GM21526 (cell line): ENCODE measurements around the gene CYP24A1.

Experiments used
- ATAC-seq: cut with Tn5 transposase; IDR thresholded peaks from one replicate; pipeline ENCODE4 v1.9.1; 2021; ENCODE audit warnings: moderate library complexity; ENCODE audit not compliant: unreplicated experiment, low FRiP score

Gene CYP24A1

DNA sequence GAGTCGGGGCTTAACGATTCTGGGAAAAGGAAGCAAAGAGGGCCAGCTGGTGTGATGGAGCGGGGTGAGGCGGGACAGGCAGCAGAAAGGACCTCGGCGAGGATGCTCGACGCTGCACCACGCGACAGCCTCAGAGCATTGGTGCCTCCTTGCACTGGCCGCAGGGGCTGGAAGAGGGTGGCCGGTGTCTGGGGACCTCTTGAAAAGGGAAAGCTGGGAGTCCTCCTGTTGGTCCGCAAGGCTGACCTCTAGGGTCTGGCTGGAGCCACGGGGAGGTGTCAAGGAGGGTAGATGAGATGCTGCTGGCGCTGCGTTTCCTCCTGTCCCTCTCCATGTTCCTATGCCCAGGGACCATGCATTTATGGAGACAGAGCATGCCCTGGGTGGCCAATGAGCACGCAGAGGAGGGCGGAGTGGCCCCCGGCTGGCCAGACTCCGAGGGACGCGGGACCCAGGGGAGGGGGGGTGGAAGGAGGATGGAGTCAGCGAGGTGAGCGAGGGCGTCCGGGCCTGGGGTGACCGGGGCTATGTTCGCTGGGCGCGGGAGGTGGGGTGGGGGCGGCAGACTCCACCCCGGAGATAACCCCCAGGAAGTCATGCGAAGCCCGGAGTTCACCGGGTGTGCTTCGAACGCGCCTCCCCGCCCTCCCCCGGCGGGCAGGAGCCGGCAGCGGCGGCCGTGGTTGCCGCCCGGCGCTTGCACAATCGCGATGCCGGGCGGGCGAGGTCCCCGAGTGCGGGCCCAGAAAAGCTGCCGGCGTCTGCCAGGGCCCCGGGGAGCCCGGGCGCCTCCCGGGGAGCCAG lies at the start of gene CYP24A1:
Gene CYP24A1, minus strand, starts transcription at position 334 of the 804 bp plus-strand sequence. CDS start 407 bp downstream, outside the sequence.
- no peak for ATAC-seq

GRCh38 chr20:54223285-54223684 lies 49.5 kb upstream of the CYP24A1 start:
- ATAC-seq = no peak

- ATAC-seq = no peak
Measured at GRCh38 chr20:54221996-54222890, 48.5 kb upstream of the CYP24A1 start.

GRCh38 chr20:54221353-54221752 lies 47.6 kb upstream of the CYP24A1 start:
- ATAC-seq = peak; percentile 70

- no peak for ATAC-seq
Measured at GRCh38 chr20:54220722-54221121, 46.9 kb upstream of the CYP24A1 start.

GRCh38 chr20:54219751-54220426 lies 46.1 kb upstream of the CYP24A1 start:
- no peak for ATAC-seq

GRCh38 chr20:54218470-54218869 lies 44.7 kb upstream of the CYP24A1 start:
- no peak for ATAC-seq

GRCh38 chr20:54217762-54218161 lies 44.0 kb upstream of the CYP24A1 start:
- no peak for ATAC-seq

DNA sequence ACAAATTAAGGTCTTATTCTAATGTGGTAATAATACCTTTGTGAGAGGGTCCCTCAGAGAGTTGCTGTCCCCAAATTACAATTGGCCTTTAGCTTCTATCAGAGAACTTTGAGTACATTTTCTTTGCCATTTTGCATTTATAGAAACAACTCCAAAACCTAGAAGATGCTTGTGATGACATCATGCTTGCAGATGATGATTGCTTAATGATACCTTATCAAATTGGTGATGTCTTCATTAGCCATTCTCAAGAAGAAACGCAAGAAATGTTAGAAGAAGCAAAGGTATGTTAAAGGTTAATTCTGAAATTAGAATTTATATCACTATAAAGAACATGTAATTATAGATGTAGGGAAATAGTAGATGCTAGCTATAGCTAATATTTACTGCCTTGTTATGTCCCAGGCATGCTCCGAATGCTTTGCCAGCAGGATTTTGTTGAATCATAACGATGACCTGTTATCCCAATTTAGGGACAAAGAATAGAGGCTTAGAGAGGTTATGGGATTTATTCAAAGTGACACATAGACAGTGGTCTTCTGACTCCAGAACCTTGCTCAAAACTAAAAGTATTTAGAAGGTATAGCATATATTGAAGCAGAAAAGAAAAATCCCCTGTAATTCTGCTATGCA lies 41.5 kb upstream of the CYP24A1 start:
- no peak for ATAC-seq

DNA sequence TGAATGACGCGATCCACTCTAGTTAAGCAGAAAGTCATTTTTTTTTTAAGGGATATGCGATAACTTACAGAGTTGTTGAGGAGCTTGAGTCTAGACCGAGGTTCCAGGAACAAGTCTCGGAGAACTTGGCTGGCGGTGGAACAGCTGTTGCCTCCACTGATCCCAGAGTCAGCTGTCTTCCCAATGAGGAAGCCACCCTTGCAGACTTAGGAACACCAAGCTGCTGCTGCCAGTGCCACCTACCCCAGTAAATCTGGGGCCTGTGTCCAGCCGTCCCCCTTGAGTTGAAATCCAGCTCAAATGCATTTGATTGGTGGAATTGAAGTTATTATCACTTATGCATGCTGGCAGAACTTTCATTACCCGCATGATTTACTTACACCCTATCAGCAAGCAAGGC lies 40.8 kb upstream of the CYP24A1 start:
- no peak for ATAC-seq

GRCh38 chr20:54212871-54213270 lies 39.1 kb upstream of the CYP24A1 start:
- ATAC-seq = no peak

DNA sequence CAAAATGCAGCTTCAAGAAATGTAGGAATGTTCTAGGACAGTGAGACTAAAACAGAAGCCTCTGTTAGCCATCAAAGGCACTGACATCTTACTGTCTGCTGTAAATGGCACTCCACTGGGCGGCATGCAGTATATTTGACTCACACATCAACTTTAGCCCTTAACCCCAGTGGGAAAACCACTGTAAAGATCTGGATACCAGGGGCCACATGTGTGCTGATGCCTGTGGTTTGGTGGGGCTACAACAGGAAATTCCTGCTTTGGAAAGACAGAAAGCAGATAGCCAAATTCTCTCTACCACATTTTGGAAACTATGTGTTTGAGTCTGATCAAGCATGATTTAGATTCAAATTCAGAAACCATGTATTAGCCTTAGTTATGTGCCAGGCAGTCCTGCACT lies 38.4 kb upstream of the CYP24A1 start:
- no peak for ATAC-seq

DNA sequence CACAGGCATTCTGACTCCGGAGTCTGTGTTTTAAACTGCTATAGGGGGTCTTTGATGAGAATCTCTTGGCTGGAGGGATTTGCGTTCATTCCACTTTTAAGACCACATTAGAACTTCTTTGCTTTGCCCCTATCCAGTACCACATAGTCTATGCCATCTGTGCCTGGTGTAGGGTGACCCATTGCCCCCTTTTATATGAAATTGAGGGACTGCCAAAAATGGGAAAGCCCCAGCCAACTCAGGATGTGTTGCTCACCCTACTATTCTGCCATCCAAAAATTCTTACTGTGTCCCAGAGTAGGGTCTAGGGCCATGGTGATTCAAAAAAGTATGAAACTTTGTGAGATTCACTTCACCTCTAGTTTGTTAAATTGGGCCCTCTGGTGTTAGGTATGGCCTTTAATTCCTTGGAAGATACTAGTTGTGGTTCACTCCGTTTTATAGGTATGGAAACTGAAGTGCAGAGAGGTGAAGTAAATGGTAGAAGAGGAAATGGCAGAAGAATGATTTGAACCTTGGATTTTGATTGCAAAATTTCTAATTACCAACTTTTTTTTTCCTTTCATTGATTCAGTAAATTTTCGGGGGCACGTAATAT lies 35.5 kb upstream of the CYP24A1 start:
- ATAC-seq = no peak

DNA sequence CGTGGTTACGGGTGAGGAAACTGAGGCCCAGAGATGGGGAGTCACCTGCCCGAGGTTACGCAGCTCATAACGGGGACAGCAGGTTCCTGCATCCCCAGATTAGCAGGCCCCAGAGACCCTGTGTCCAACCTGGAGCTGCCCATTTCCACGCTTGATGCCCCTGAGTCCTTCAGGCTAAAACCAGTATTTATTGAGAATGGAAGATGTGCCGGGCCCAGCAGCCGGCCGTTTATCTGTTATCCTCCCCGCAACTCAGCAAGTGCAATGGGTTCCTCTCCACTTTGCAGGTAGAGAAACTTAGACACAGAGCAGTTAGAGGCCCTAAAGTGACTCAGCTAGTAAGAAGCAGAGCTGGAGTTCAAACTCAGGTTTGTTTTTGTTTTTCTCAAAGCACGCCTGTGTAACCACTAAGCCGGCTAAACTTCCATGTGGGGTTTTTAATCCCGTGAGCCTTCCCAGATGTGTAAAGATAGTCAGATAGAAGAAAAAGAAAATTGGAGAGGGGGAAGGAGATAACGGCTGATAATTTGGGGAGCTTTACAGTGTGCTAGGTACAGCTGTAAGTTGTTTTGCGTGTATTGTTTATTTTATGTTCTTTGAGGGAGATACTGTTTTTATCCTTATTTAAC lies 34.9 kb upstream of the CYP24A1 start:
- peak; percentile 5 for ATAC-seq

DNA sequence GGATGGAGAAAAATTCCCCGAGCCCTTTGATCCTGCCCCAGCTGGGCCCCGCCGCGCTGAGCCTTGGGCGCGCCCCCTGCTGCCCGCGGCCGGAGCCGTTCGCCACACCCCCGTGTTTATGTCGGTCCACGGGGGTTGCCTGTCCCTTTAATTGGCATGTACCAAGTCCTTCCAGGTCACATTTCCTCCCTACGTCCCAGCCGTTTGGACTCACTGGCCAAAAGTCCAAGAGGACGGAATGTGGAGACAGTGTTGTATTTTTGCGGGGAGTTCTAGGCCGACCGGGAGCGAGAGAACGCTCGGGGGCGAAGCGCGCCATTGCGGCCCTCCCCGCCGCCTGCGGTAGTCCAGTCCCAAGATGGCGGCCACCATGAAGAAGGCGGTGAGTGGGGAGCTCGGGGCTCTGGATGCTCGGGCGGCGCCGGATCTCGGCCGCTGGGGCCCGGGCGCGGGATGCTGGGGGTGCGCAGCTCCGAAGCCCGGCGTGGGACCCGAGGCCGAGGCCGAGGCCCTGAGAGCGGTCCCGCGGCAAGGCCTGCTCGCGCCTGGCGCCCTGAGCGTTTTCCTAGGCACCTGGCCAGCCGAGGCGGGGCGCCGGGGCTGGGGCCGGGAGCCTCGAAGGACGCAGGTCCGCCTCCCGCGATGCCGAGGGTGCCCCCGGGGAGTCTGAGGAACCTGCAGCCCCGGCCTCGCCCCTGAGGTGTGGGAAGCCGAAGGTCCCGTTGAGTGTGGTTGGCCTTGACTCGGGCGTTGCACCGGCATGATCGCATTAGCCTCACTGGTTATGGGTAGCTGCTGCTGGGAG lies 34.2 kb upstream of the CYP24A1 start, which contains the start of gene PFDN4:
Gene PFDN4, plus strand, starts transcription at position 345 of the 805 bp plus-strand sequence. Its CDS starts 14 bp downstream, at position 359.
- peak; percentile 96 for ATAC-seq

- ATAC-seq = no peak
Measured at GRCh38 chr20:54207053-54207742, 33.4 kb upstream of the CYP24A1 start.

GRCh38 chr20:54205450-54205849 lies 31.7 kb upstream of the CYP24A1 start:
- no peak for ATAC-seq

- ATAC-seq = no peak
Measured at GRCh38 chr20:54204481-54204880, 30.7 kb upstream of the CYP24A1 start.
